Measurements from ENCODE around the gene DENND4A. TPM values are rescaled to one million over a fixed set of nuclear protein-coding genes. Genes with fewer than 3 reads are reported as not detected.
A peak's percentile ranks its signal among the peaks of the same experiment; 100 is the strongest.

Gene DENND4A
- total and polyA plus RNA-seq, 9 of the 15 experiments (the other 6 are each of a cell fraction or from before 2014, with no cell fraction given) = 6.8 to 32.3 (median 19.9) TPM

- Histone ChIP-seq H2AFZ (ENCODE audit: low read depth, low read length) (no peak overlapping the region), H3K9ac (ENCODE audit: insufficient read depth in 1 of 2, low read depth in 2 of 2, low read length in 2 of 2) (no peak overlapping the region), H3K27ac (ENCODE audit: extremely low read depth, low read depth, low read length) (no peak overlapping the region), H3K4me3 (no peak overlapping the region), H3K9me1 (ENCODE audit: control insufficient read depth, insufficient read depth, low read length) (no peaks in the 10 kb centered on the region), H4K20me1 (replicated peaks; ENCODE audit: control insufficient read depth, insufficient read depth, low read length) (peaks cover 3% of the 10 kb centered on the region; the same call in 1 of the 2 replicates), H3K36me3 (ENCODE audit: control insufficient read depth, insufficient read depth, low read length) (peaks cover 5% of the 10 kb centered on the region; the same call in 2 of the 3 replicates), H3K9me3 (replicated peaks; ENCODE audit: control insufficient read depth, insufficient read depth, low read depth, low read length) (no peaks in the 10 kb centered on the region), H3K79me2 (ENCODE audit: control insufficient read depth, insufficient read depth, low read length) (no peaks in the 10 kb centered on the region), H3K27me3 (ENCODE audit: control insufficient read depth in 2 of 2, insufficient read depth in 2 of 2, low read length in 2 of 2) (no peaks in the 10 kb centered on the region), H3K4me2 (ENCODE audit: insufficient read depth, low read length) (no peak overlapping the region), H3K4me1 (replicated peaks in 1 of 2; ENCODE audit: control insufficient read depth in 2 of 2, insufficient read depth in 2 of 2, low read length in 2 of 2) (peaks cover 0 to 1% of the 10 kb centered on the region in 2 experiments; a peak in 1 of 5 replicates)
- peak in 2 of 4 experiments; percentile 21 to 25 for DNase-seq (ENCODE audit: extremely low read depth in 1 of 4, low spot score in 3 of 4)
- FAIRE-seq = no peak
- in situ Hi-C loops (cut with MboI) = no loop called here
- CTCF ChIA-PET (ENCODE audit: low intra/inter-chr PET ratio) = no interaction called here
- ATAC-seq = no peak
- POLR2A ChIA-PET = no interaction called here
- WGBS (ENCODE audit: insufficient coverage, low coverage, missing lambda C conversion rate) = 50% methylated on average over 7 of the region's 7 CpGs
- intact Hi-C loops (cut with micrococcal nuclease) = no loop called here
- TF ChIP-seq ZNF175 (CRISPR knock-in tag; IDR thresholded peaks at IDR 0.05; ENCODE audit: low read depth) = no peak
- peak; percentile 63 for TF ChIP-seq HNRNPK (IDR thresholded peaks at IDR 0.05; ENCODE audit: low read depth, low read length, poor library complexity, severe bottlenecking)
- BruUV-seq (replicated peaks) = no TSS peak
Measured at GRCh38 chr15:65752151-65752700, 39.9 kb downstream of the DENND4A start.

- FAIRE-seq (no peak), DNase-seq (ENCODE audit: extremely low read depth in 1 of 4, low spot score in 3 of 4) (no peak), ATAC-seq (no peak)
- Histone ChIP-seq H4K20me1 (replicated peaks; ENCODE audit: control insufficient read depth, insufficient read depth, low read length) (no peaks in the 10 kb centered on the region), H3K4me1 (replicated peaks in 1 of 2; ENCODE audit: control insufficient read depth in 2 of 2, insufficient read depth in 2 of 2, low read length in 2 of 2) (0 out of 5 replicates have a peak, but pooled peaks cover 0 to 4% of the 10 kb centered on the region in 2 experiments), H3K79me2 (ENCODE audit: control insufficient read depth, insufficient read depth, low read length) (no peaks in the 10 kb centered on the region), H3K36me3 (ENCODE audit: control insufficient read depth, insufficient read depth, low read length) (peaks cover 5% of the 10 kb centered on the region; the same call in 2 of the 3 replicates), H3K4me2 (ENCODE audit: insufficient read depth, low read length) (no peak overlapping the region), H3K9me3 (replicated peaks; ENCODE audit: control insufficient read depth, insufficient read depth, low read depth, low read length) (no peaks in the 10 kb centered on the region), H3K27me3 (ENCODE audit: control insufficient read depth in 2 of 2, insufficient read depth in 2 of 2, low read length in 2 of 2) (no peaks in the 10 kb centered on the region), H2AFZ (ENCODE audit: low read depth, low read length) (no peak overlapping the region), H3K9ac (ENCODE audit: insufficient read depth in 1 of 2, low read depth in 2 of 2, low read length in 2 of 2) (no peak overlapping the region), H3K9me1 (ENCODE audit: control insufficient read depth, insufficient read depth, low read length) (no peaks in the 10 kb centered on the region), H3K27ac (ENCODE audit: extremely low read depth, low read depth, low read length) (no peak overlapping the region), H3K4me3 (no peak overlapping the region)
- POLR2A ChIA-PET = no interaction called here
- CTCF ChIA-PET (ENCODE audit: low intra/inter-chr PET ratio) = no interaction called here
- 27% methylated on average over 2 of the region's 2 CpGs for WGBS (ENCODE audit: insufficient coverage, low coverage, missing lambda C conversion rate)
- intact Hi-C loops (cut with micrococcal nuclease) (no loop called here), in situ Hi-C loops (cut with MboI) (no loop called here)
- BruUV-seq (replicated peaks) = no TSS peak
- TF ChIP-seq POLR2AphosphoS5 (IDR thresholded peaks at IDR 0.05; ENCODE audit: control insufficient read depth, insufficient read depth, low read depth, low read length) (no peak), ZNF121 (CRISPR knock-in tag; conservative IDR thresholded peaks at IDR 0.05) (no peak), ZNF717 (CRISPR knock-in tag; IDR thresholded peaks at IDR 0.05) (no peak), ZNF277 (CRISPR knock-in tag; IDR thresholded peaks at IDR 0.05; ENCODE audit: borderline replicate concordance) (no peak), ATF2 (CRISPR knock-in tag; IDR thresholded peaks at IDR 0.05) (no peak), ZNF24 (IDR thresholded peaks at IDR 0.05) (no peak), ATF1 (CRISPR knock-in tag; IDR thresholded peaks at IDR 0.05) (no peak), ATF1 (tag; IDR thresholded peaks at IDR 0.05) (no peak), GABPB2 (CRISPR knock-in tag; conservative IDR thresholded peaks at IDR 0.05) (no peak), LCOR (CRISPR knock-in tag; IDR thresholded peaks at IDR 0.05) (no peak), BHLHE40 (IDR thresholded peaks at IDR 0.05; ENCODE audit: low read length) (no peak), NUFIP1 (IDR thresholded peaks at IDR 0.05; ENCODE audit: partially characterized antibody) (no peak)
Measured at GRCh38 chr15:65751431-65751830, 40.7 kb downstream of the DENND4A start.
